Fibroblast of lung (primary cell): ENCODE data around the gene CEP41. TPM values are rescaled to one million over a fixed set of nuclear protein-coding genes. Genes with fewer than 3 reads are reported as not detected.

Source experiments
- DNase-seq, 2 donors: peaks; one replicate each; pipeline versions ENCODE4 v3.0.0 to v3.0.0-alpha.2; 2010; ENCODE audit warnings: low read depth in 2 of 2
- H2AFZ ChIP-seq: 2 replicates; pipeline ENCODE4 v1.5.1; 2012; ENCODE audit warnings: low read length, control low read depth, inconsistent platforms
- H3K27ac ChIP-seq: 2 replicates; pipeline ENCODE4 v1.5.1; 2011; ENCODE audit warnings: low read length, control low read depth; ENCODE audit not compliant: insufficient read depth
- H3K27me3 ChIP-seq: 2 replicates; pipeline ENCODE4 v1.5.1; 2011; ENCODE audit warnings: mild to moderate bottlenecking, low read length; ENCODE audit not compliant: control insufficient read depth, insufficient read depth
- H3K36me3 ChIP-seq: 2 replicates; pipeline ENCODE4 v1.5.1; 2011; ENCODE audit warnings: low read length; ENCODE audit not compliant: control insufficient read depth, insufficient read depth
- H3K4me1 ChIP-seq: 2 replicates; pipeline ENCODE4 v1.5.1; 2011; ENCODE audit warnings: low read length; ENCODE audit not compliant: control insufficient read depth, insufficient read depth; ENCODE audit errors: extremely low read depth
- H3K4me2 ChIP-seq: 2 replicates; pipeline ENCODE4 v1.5.1; 2011; ENCODE audit warnings: low read length, control low read depth; ENCODE audit not compliant: insufficient read depth; ENCODE audit errors: extremely low read depth
- H3K4me3 ChIP-seq, 4 experiments: fragments of 200-600 bp in 1 of 4; sonication (generic) in 1 of 4; replicated peaks in 1 of 4; 2 replicates each; pipeline ENCODE4 v1.5.1; 2011 to 2016; ENCODE audit warnings: low read length in 4 of 4, low read depth in 3 of 4, mild to moderate bottlenecking in 3 of 4, control low read depth in 2 of 4, inconsistent platforms in 1 of 4, mixed read lengths in 1 of 4; ENCODE audit not compliant: insufficient read depth in 1 of 4; ENCODE audit errors: control extremely low read depth in 1 of 4
- H3K79me2 ChIP-seq: 2 replicates; pipeline ENCODE4 v1.5.1; 2012; ENCODE audit warnings: mild to moderate bottlenecking, low read length, inconsistent platforms; ENCODE audit not compliant: control insufficient read depth, insufficient read depth
- H3K9ac ChIP-seq: 2 replicates; pipeline ENCODE4 v1.5.1; 2011; ENCODE audit warnings: mild to moderate bottlenecking, low read length, control low read depth; ENCODE audit not compliant: insufficient read depth
- H3K9me3 ChIP-seq: 2 replicates; pipeline ENCODE4 v1.5.1; 2012; ENCODE audit warnings: low read depth, low read length; ENCODE audit not compliant: control insufficient read depth, insufficient read depth
- H4K20me1 ChIP-seq: 2 replicates; pipeline ENCODE4 v1.5.1; 2011; ENCODE audit warnings: low read length; ENCODE audit not compliant: control insufficient read depth, insufficient read depth; ENCODE audit errors: extremely low read depth
- EZH2 ChIP-seq: IDR thresholded peaks from 2 replicates; pipeline ENCODE4 v1.5.1; 2012; ENCODE audit warnings: low read length, control low read depth, mild to moderate bottlenecking; ENCODE audit errors: missing control alignments
- polyA plus RNA-seq, 2 donors: library from polyadenylated mRNA; depleted of rRNA in 1 of 2; stranded (reverse) in 1 of 2; unstranded in 1 of 2; fragments of >200 nt; gene quantifications; 2 replicates each; pipeline ENCODE4 v1.2.1, GENCODE V29; 2011 to 2012; ENCODE audit warnings: missing spikeins in 1 of 2
- total RNA-seq: library from RNA; depleted of rRNA; stranded (reverse); fragments of >200 nt; gene quantifications from 2 replicates; pipeline ENCODE4 v1.2.1, GENCODE V29; 2014
- TF ChIP-seq, protein P1 (sequence below), 2 donors: IDR thresholded peaks in 1 of 2; conservative IDR thresholded peaks in 1 of 2; 1 replicate in 1 of 2; 2 replicates in 1 of 2; pipeline ENCODE4 v1.5.1; 2011 to 2012; ENCODE audit warnings: low read length in 2 of 2, control low read depth in 1 of 2, inconsistent platforms in 1 of 2, low read depth in 1 of 2, mild to moderate bottlenecking in 1 of 2

Gene CEP41
- total and polyA plus RNA-seq, 2 donors (not counting 1 experiment from before 2014, with no cell fraction given): 8.3 to 24.5 TPM

DNA sequence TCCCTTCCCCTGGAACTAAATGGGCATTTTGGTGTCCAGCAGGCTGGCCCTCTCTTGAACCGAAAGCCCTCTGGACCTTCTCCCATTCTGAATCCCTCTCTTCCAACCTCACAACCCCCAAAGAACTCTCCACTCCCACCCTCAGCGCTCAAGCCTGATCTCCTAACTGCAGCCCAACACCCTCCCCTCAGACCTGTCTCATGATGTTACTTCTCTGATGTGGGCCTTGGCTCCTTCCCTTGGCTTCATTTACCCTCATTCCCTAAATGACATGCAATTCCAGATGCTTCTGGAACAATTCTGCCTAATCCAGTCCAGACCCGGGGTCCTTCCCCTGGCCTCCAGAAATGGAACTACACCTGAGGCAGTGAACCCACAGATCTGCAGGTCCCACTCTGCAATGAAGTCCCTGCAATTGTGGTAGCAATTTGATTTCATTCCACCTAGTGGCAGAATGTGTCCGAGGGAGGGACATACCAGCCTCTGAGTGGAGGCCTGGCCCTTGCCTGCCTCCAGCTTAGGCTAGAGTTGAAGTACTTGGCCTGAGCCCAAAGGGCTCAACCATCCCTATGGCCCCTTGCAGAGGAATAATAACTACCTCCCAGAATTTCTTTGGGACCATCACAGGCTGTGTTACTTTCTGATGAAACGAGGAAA is 4.1 kb upstream of the CEP41 start:
- no peaks in the 10 kb centered on the region for H3K36me3 ChIP-seq
- no peaks in the 10 kb centered on the region for H4K20me1 ChIP-seq
- no peak overlapping the region for H3K9ac ChIP-seq
- TF ChIP-seq EZH2: no peak
- TF ChIP-seq, protein P1, sequence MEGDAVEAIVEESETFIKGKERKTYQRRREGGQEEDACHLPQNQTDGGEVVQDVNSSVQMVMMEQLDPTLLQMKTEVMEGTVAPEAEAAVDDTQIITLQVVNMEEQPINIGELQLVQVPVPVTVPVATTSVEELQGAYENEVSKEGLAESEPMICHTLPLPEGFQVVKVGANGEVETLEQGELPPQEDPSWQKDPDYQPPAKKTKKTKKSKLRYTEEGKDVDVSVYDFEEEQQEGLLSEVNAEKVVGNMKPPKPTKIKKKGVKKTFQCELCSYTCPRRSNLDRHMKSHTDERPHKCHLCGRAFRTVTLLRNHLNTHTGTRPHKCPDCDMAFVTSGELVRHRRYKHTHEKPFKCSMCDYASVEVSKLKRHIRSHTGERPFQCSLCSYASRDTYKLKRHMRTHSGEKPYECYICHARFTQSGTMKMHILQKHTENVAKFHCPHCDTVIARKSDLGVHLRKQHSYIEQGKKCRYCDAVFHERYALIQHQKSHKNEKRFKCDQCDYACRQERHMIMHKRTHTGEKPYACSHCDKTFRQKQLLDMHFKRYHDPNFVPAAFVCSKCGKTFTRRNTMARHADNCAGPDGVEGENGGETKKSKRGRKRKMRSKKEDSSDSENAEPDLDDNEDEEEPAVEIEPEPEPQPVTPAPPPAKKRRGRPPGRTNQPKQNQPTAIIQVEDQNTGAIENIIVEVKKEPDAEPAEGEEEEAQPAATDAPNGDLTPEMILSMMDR (conservative IDR thresholded peaks at IDR 0.05 in 1 of 2, IDR thresholded peaks at IDR 0.05 in 1 of 2; ENCODE audit: low read depth in 1 of 2, low read length in 2 of 2): no peak
- no peak overlapping the region for H3K4me3 ChIP-seq
- no peaks in the 10 kb centered on the region for H3K27me3 ChIP-seq
- H3K79me2 ChIP-seq: peaks cover 2% of the 10 kb centered on the region
- H2AFZ ChIP-seq: peak overlapping the region; percentile 62
- peak overlapping the region; percentile 13 for H3K4me2 ChIP-seq
- H3K9me3 ChIP-seq: no peaks in the 10 kb centered on the region
- no peak for DNase-seq
- H3K4me1 ChIP-seq: peaks cover 2% of the 10 kb centered on the region
- no peak overlapping the region for H3K27ac ChIP-seq

DNA sequence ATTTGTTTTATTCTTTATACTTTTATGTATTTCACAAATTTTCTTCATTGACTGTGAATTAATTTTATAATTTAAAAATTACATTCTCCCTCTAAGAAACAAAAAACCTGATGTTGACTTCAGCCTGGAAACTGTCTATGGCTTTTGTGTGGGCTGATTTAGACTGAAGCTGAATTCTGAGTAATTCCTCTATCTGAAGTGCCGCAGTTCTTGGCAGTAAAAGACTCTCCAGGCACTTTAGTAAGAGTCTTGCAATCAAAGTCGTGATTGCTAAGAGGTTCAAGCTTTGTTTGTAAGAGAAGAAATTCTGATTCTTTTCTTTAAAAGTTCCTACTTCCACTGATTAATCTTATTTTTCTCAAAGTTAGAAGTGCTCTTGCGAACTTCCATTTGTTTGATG is 3.4 kb upstream of the CEP41 start:
- H3K9ac ChIP-seq: no peak overlapping the region
- peak; percentile 60 to 82 for DNase-seq
- H3K4me3 ChIP-seq: no peak overlapping the region
- peaks cover 2% of the 10 kb centered on the region for H3K79me2 ChIP-seq
- H3K9me3 ChIP-seq: no peaks in the 10 kb centered on the region
- no peaks in the 10 kb centered on the region for H3K27me3 ChIP-seq
- peaks cover 2% of the 10 kb centered on the region for H3K4me1 ChIP-seq
- no peak overlapping the region for H3K4me2 ChIP-seq
- no peaks in the 10 kb centered on the region for H4K20me1 ChIP-seq
- H3K36me3 ChIP-seq: no peaks in the 10 kb centered on the region
- H3K27ac ChIP-seq: no peak overlapping the region
- H2AFZ ChIP-seq: no peak overlapping the region
- TF ChIP-seq EZH2: no peak
- TF ChIP-seq, protein P1 (conservative IDR thresholded peaks at IDR 0.05 in 1 of 2, IDR thresholded peaks at IDR 0.05 in 1 of 2; ENCODE audit: low read depth in 1 of 2, low read length in 2 of 2): no peak

DNA sequence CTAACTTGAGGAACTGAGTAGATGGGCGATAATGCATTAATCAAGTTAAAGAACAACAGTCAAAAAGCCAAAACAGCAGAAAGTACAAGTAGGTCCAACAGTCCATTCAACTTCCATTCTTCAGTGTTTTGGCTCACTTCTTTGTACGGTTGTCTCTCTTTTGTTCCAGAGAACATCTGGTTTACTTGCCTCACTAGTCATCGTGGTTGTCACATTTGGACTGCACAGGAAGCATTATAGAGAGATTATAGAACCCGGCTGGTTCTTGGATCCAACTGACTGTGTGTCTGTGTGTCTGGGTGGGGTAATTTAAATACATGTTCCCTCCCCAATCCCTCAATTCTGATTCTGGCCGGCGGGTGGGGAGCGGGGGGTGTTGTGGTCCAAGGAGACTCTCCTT is 1.8 kb upstream of the CEP41 start:
- H2AFZ ChIP-seq: peak overlapping the region; percentile 24
- peaks cover 2% of the 10 kb centered on the region for H3K79me2 ChIP-seq
- H3K36me3 ChIP-seq: no peaks in the 10 kb centered on the region
- H3K27ac ChIP-seq: no peak overlapping the region
- H3K9ac ChIP-seq: no peak overlapping the region
- H3K4me2 ChIP-seq: no peak overlapping the region
- H3K9me3 ChIP-seq: no peaks in the 10 kb centered on the region
- no peak for DNase-seq
- peaks cover 2% of the 10 kb centered on the region for H3K4me1 ChIP-seq
- no peaks in the 10 kb centered on the region for H4K20me1 ChIP-seq
- H3K27me3 ChIP-seq: no peaks in the 10 kb centered on the region
- no peak for TF ChIP-seq EZH2
- TF ChIP-seq, protein P1 (conservative IDR thresholded peaks at IDR 0.05 in 1 of 2, IDR thresholded peaks at IDR 0.05 in 1 of 2; ENCODE audit: low read depth in 1 of 2, low read length in 2 of 2): no peak
- H3K4me3 ChIP-seq: no peak overlapping the region
